Measurements from ENCODE around the gene MCAT. TPM values are rescaled to one million over a fixed set of nuclear protein-coding genes. Genes with fewer than 3 reads are reported as not detected.

MCAT gene
- total and polyA plus RNA-seq, 2 donors (not counting 1 experiment from before 2014, with no cell fraction given): 8.4 to 10.1 TPM

- Histone ChIP-seq H3K9me3 (ENCODE audit: control extremely low read depth in 1 of 3, control insufficient read depth in 2 of 3, insufficient read depth in 1 of 3, low read length in 2 of 3) (no peaks in the 10 kb centered on the region), H3K4me3 (ENCODE audit: control extremely low read depth in 1 of 5, extremely low read depth in 1 of 5, insufficient read depth in 1 of 5, low read depth in 2 of 5, low read length in 4 of 5) (no peak overlapping the region), H3K36me3 (replicated peaks in 1 of 2; ENCODE audit: control extremely low read depth in 1 of 2, control insufficient read depth in 1 of 2, extremely low read depth in 1 of 2, insufficient read depth in 2 of 2, low read length in 1 of 2) (peaks cover 0 to 37% of the 10 kb centered on the region in 2 experiments), H3K79me2 (ENCODE audit: control insufficient read depth, insufficient read depth, low read length) (no peaks in the 10 kb centered on the region), H2AFZ (ENCODE audit: insufficient read depth, low read depth, low read length, poor library complexity, severe bottlenecking) (no peak overlapping the region), H4K20me1 (ENCODE audit: control insufficient read depth, insufficient read depth, low read length, poor library complexity, severe bottlenecking) (no peaks in the 10 kb centered on the region), H3K4me1 (ENCODE audit: control insufficient read depth in 2 of 2, insufficient read depth in 2 of 2, low read length in 2 of 2) (no peaks in the 10 kb centered on the region), H3K27me3 (replicated peaks in 1 of 4; ENCODE audit: control extremely low read depth in 1 of 4, control insufficient read depth in 3 of 4, insufficient read depth in 4 of 4, low read length in 3 of 4) (no peaks in the 10 kb centered on the region), H3K9ac (ENCODE audit: low read length) (no peak overlapping the region), H3K4me2 (replicated peaks; ENCODE audit: low read depth, low read length, poor library complexity, severe bottlenecking) (no peak overlapping the region), H3K27ac (ENCODE audit: low read length in 2 of 2) (no peak overlapping the region)
- ATAC-seq (ENCODE audit: low read depth) (no peak), DNase-seq (no peak)
- no peaks in the 10 kb centered on the region for H3K27me3 Mint-ChIP-seq
- no peak overlapping the region for H3K27ac Mint-ChIP-seq
- TF ChIP-seq EZH2 (IDR thresholded peaks at IDR 0.05; ENCODE audit: borderline replicate concordance, insufficient read depth, low read depth, low read length, poor library complexity, severe bottlenecking): no peak
- TF ChIP-seq CTCF (IDR thresholded peaks at IDR 0.05): no peak
- ChIA-PET POLR2A (no interaction called here), CTCF (interaction anchor here (1.2 kb wide), 1 partner anchor 16 kb away, joined by 3 read pairs; no protein-coding TSS in a partner anchor)
- H3K9me3 Mint-ChIP-seq (ENCODE audit: insufficient read depth): no peaks in the 10 kb centered on the region
- H3K4me1 Mint-ChIP-seq: no peaks in the 10 kb centered on the region
- intact Hi-C loops (cut with micrococcal nuclease): no loop called here
- WGBS (ENCODE audit: insufficient coverage): over 99% methylated on average over 8 of the region's 9 CpGs
- H3K4me3 Mint-ChIP-seq: no peak overlapping the region
Measured at GRCh38 chr22:43170131-43170480, 26.9 kb upstream of the MCAT start.

- no peak overlapping the region for H3K27ac ChIP-seq (ENCODE audit: low read length in 2 of 2)
- TF ChIP-seq CTCF (IDR thresholded peaks at IDR 0.05) (no peak), EZH2 (IDR thresholded peaks at IDR 0.05; ENCODE audit: borderline replicate concordance, insufficient read depth, low read depth, low read length, poor library complexity, severe bottlenecking) (no peak)
- H3K9me3 ChIP-seq (ENCODE audit: control extremely low read depth in 1 of 3, control insufficient read depth in 2 of 3, insufficient read depth in 1 of 3, low read length in 2 of 3): no peaks in the 10 kb centered on the region
- Mint-ChIP-seq H3K27me3 (no peaks in the 10 kb centered on the region), H3K4me1 (peaks cover under 1% of the 10 kb centered on the region), H3K27ac (no peak overlapping the region), H3K9me3 (ENCODE audit: insufficient read depth) (no peaks in the 10 kb centered on the region), H3K4me3 (no peak overlapping the region)
- peaks cover 0 to 34% of the 10 kb centered on the region in 2 experiments for H3K36me3 ChIP-seq (replicated peaks in 1 of 2; ENCODE audit: control extremely low read depth in 1 of 2, control insufficient read depth in 1 of 2, extremely low read depth in 1 of 2, insufficient read depth in 2 of 2, low read length in 1 of 2)
- ATAC-seq (ENCODE audit: low read depth) (no peak), DNase-seq (no peak)
- WGBS (ENCODE audit: insufficient coverage): 93% methylated on average over 22 of the region's 23 CpGs
- H3K79me2 ChIP-seq (ENCODE audit: control insufficient read depth, insufficient read depth, low read length): no peaks in the 10 kb centered on the region
- no peaks in the 10 kb centered on the region for H4K20me1 ChIP-seq (ENCODE audit: control insufficient read depth, insufficient read depth, low read length, poor library complexity, severe bottlenecking)
- no peaks in the 10 kb centered on the region for H3K4me1 ChIP-seq (ENCODE audit: control insufficient read depth in 2 of 2, insufficient read depth in 2 of 2, low read length in 2 of 2)
- intact Hi-C loops (cut with micrococcal nuclease): no loop called here
- ChIA-PET CTCF (interaction anchor here (1.2 kb wide), 1 partner anchor 16 kb away, joined by 3 read pairs; no protein-coding TSS in a partner anchor), POLR2A (no interaction called here)
- H3K4me2 ChIP-seq (replicated peaks; ENCODE audit: low read depth, low read length, poor library complexity, severe bottlenecking): no peak overlapping the region
- H3K4me3 ChIP-seq (ENCODE audit: control extremely low read depth in 1 of 5, extremely low read depth in 1 of 5, insufficient read depth in 1 of 5, low read depth in 2 of 5, low read length in 4 of 5): no peak overlapping the region
- H3K27me3 ChIP-seq (replicated peaks in 1 of 4; ENCODE audit: control extremely low read depth in 1 of 4, control insufficient read depth in 3 of 4, insufficient read depth in 4 of 4, low read length in 3 of 4): no peaks in the 10 kb centered on the region
- H2AFZ ChIP-seq (ENCODE audit: insufficient read depth, low read depth, low read length, poor library complexity, severe bottlenecking): no peak overlapping the region
- H3K9ac ChIP-seq (ENCODE audit: low read length): no peak overlapping the region
Measured at GRCh38 chr22:43169310-43170130, 26.3 kb upstream of the MCAT start.
